Ishikawa (cell line): ENCODE results near the gene ZBTB44.

Experiments
- CEBPB ChIP-seq: IDR thresholded peaks from 2 replicates; pipeline ENCODE4 v1.6.1; 2012
- EGR1 ChIP-seq: IDR thresholded peaks from 2 replicates; pipeline ENCODE4 v1.6.1; 2012
- EP300 ChIP-seq: IDR thresholded peaks from 2 replicates; pipeline ENCODE4 v1.6.1; 2012; ENCODE audit warnings: borderline replicate concordance
- MAX ChIP-seq: IDR thresholded peaks from 2 replicates; pipeline ENCODE4 v1.6.1; 2012
- REST ChIP-seq: IDR thresholded peaks from 2 replicates; pipeline ENCODE4 v1.6.1; 2012; ENCODE audit warnings: low read depth, mild to moderate bottlenecking
- TAF1 ChIP-seq: IDR thresholded peaks from 2 replicates; pipeline ENCODE4 v1.6.1; 2012; ENCODE audit warnings: low read depth, mild to moderate bottlenecking
- TCF12 ChIP-seq: IDR thresholded peaks from 2 replicates; pipeline ENCODE4 v1.6.1; 2012; ENCODE audit warnings: low read depth
- YY1 ChIP-seq: IDR thresholded peaks from 2 replicates; pipeline ENCODE4 v1.6.1; 2012; ENCODE audit warnings: low read depth
- ZBTB7A ChIP-seq: IDR thresholded peaks from 2 replicates; pipeline ENCODE4 v1.6.1; 2012; ENCODE audit warnings: low read depth

- TF ChIP-seq REST (no peak), TAF1 (no peak), ZBTB7A (no peak), MAX (no peak), TCF12 (no peak), EGR1 (no peak), YY1 (no peak), CEBPB (no peak), EP300 (no peak)
These were observed 52.3 kb downstream of the ZBTB44 start for GRCh38 chr11:130262424-130262823.
